ENCODE data around the gene IFNGR1.
A peak's percentile ranks its signal among the peaks of the same experiment; 100 is the strongest.
"Not testable (repeated sequence)": the region's sequence is repeated elsewhere in the genome, so short reads cannot be mapped to it uniquely, and the experiment has no call there.

Gene IFNGR1

GRCh38 chr6:137236581-137237355 lies 17.6 kb upstream of the IFNGR1 start:
- no peak for DNase-seq (ENCODE audit: low read depth in 2 of 2)

GRCh38 chr6:137235686-137236085 lies 16.5 kb upstream of the IFNGR1 start:
- no peak for DNase-seq (ENCODE audit: low read depth in 2 of 2)

GRCh38 chr6:137233911-137234863 lies 15.0 kb upstream of the IFNGR1 start:
- no peak for DNase-seq (ENCODE audit: low read depth in 2 of 2)

- DNase-seq (ENCODE audit: low read depth in 2 of 2), result no peak
Observed at GRCh38 chr6:137231895-137232294, 12.7 kb upstream of the IFNGR1 start.

- no peak for DNase-seq (ENCODE audit: low read depth in 2 of 2)
Observed at GRCh38 chr6:137230956-137231555, 11.9 kb upstream of the IFNGR1 start.

GRCh38 chr6:137230547-137230946 lies 11.4 kb upstream of the IFNGR1 start:
- DNase-seq (ENCODE audit: low read depth in 2 of 2), result no peak

GRCh38 chr6:137229075-137229759 lies 10.0 kb upstream of the IFNGR1 start:
- DNase-seq (ENCODE audit: low read depth in 2 of 2), result no peak

GRCh38 chr6:137227871-137228302 lies 8.7 kb upstream of the IFNGR1 start:
- no peak for DNase-seq (ENCODE audit: low read depth in 2 of 2)

GRCh38 chr6:137226697-137227096 lies 7.5 kb upstream of the IFNGR1 start:
- DNase-seq (ENCODE audit: low read depth in 2 of 2), result no peak

- no peak for DNase-seq (ENCODE audit: low read depth in 2 of 2)
Observed at GRCh38 chr6:137224799-137225198, 5.6 kb upstream of the IFNGR1 start.

GRCh38 chr6:137223370-137224131 lies 4.4 kb upstream of the IFNGR1 start:
- DNase-seq (ENCODE audit: low read depth in 2 of 2), result no peak

GRCh38 chr6:137222381-137222780 lies 3.2 kb upstream of the IFNGR1 start:
- no peak for DNase-seq (ENCODE audit: low read depth in 2 of 2)

- no peak for DNase-seq (ENCODE audit: low read depth in 2 of 2)
Observed at GRCh38 chr6:137219664-137220252, 573 bp upstream of the IFNGR1 start.

GRCh38 chr6:137218473-137218916 lies 690 bp downstream of the IFNGR1 start:
- DNase-seq (ENCODE audit: low read depth in 2 of 2), result peak in 1 of 2 donors; percentile 11

GRCh38 chr6:137217801-137218472 lies 1.2 kb downstream of the IFNGR1 start:
- no peak for DNase-seq (ENCODE audit: low read depth in 2 of 2)

GRCh38 chr6:137216875-137217553 lies 2.2 kb downstream of the IFNGR1 start:
- no peak for DNase-seq (ENCODE audit: low read depth in 2 of 2)

- DNase-seq (ENCODE audit: low read depth in 2 of 2), result no peak
Observed at GRCh38 chr6:137216106-137216505, 3.1 kb downstream of the IFNGR1 start.

- DNase-seq (ENCODE audit: low read depth in 2 of 2), result not testable (repeated sequence)
Observed at GRCh38 chr6:137215630-137216029, 3.6 kb downstream of the IFNGR1 start.

- DNase-seq (ENCODE audit: low read depth in 2 of 2), result no peak
Observed at GRCh38 chr6:137214931-137215330, 4.3 kb downstream of the IFNGR1 start.

Data from stimulated activated CD4-positive, alpha-beta T cell treated with anti-CD3 and anti-CD28 coated beads, Interleukin-4, amount 100 ng/mL, for 48 hours (primary cell).